ENCODE results near the gene MAPKAP1.

DNA sequence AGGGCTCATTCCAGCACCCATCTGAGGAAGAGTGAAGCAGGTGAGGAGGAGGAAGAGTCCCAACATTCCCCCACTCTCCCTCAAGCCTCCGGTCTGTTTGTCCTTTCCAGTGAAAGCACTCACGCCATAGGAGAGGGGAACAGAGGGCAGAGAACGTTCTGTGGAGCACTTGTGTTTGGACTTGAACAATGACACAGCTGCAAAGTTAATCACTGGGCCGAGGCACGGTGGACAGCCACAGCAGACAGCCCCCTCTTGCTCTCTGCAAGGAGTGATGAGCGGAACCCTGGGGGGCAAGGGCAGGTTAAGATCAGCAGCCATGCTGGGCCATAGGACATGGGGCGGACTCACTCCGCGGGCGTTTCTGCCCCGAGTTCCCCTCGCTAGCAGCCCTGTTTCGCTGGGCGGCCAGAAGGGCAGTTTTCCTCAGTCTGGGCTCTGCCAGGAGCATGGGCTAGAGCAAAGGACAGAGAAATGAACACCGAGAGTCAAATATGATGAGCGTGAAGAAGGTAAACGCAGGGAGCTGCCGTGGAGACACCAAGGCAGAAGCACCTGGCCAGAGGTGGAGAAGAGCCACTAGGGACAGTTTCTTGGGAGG, 259.7 kb downstream of the MAPKAP1 start:
- TF ChIP-seq POLR2AphosphoS5 (IDR thresholded peaks at IDR 0.05; ENCODE audit: low read depth) (no peak), GABPA (IDR thresholded peaks at IDR 0.05; ENCODE audit: low read depth) (no peak), SPI1 (IDR thresholded peaks at IDR 0.05; ENCODE audit: borderline replicate concordance, low read depth) (no peak)
- TF ChIP-seq, protein P1, sequence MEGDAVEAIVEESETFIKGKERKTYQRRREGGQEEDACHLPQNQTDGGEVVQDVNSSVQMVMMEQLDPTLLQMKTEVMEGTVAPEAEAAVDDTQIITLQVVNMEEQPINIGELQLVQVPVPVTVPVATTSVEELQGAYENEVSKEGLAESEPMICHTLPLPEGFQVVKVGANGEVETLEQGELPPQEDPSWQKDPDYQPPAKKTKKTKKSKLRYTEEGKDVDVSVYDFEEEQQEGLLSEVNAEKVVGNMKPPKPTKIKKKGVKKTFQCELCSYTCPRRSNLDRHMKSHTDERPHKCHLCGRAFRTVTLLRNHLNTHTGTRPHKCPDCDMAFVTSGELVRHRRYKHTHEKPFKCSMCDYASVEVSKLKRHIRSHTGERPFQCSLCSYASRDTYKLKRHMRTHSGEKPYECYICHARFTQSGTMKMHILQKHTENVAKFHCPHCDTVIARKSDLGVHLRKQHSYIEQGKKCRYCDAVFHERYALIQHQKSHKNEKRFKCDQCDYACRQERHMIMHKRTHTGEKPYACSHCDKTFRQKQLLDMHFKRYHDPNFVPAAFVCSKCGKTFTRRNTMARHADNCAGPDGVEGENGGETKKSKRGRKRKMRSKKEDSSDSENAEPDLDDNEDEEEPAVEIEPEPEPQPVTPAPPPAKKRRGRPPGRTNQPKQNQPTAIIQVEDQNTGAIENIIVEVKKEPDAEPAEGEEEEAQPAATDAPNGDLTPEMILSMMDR (IDR thresholded peaks at IDR 0.05; ENCODE audit: insufficient read depth, low read length), result no peak
- TF ChIP-seq, protein P2, sequence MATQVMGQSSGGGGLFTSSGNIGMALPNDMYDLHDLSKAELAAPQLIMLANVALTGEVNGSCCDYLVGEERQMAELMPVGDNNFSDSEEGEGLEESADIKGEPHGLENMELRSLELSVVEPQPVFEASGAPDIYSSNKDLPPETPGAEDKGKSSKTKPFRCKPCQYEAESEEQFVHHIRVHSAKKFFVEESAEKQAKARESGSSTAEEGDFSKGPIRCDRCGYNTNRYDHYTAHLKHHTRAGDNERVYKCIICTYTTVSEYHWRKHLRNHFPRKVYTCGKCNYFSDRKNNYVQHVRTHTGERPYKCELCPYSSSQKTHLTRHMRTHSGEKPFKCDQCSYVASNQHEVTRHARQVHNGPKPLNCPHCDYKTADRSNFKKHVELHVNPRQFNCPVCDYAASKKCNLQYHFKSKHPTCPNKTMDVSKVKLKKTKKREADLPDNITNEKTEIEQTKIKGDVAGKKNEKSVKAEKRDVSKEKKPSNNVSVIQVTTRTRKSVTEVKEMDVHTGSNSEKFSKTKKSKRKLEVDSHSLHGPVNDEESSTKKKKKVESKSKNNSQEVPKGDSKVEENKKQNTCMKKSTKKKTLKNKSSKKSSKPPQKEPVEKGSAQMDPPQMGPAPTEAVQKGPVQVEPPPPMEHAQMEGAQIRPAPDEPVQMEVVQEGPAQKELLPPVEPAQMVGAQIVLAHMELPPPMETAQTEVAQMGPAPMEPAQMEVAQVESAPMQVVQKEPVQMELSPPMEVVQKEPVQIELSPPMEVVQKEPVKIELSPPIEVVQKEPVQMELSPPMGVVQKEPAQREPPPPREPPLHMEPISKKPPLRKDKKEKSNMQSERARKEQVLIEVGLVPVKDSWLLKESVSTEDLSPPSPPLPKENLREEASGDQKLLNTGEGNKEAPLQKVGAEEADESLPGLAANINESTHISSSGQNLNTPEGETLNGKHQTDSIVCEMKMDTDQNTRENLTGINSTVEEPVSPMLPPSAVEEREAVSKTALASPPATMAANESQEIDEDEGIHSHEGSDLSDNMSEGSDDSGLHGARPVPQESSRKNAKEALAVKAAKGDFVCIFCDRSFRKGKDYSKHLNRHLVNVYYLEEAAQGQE (IDR thresholded peaks at IDR 0.05; ENCODE audit: insufficient replicate concordance, low read depth), result no peak

Measured in HL-60 (cell line).